Calu3 (cell line): ENCODE measurements around the gene CMYA5. TPM values are rescaled to one million over a fixed set of nuclear protein-coding genes. Genes with fewer than 3 reads are reported as not detected.

ENCODE experiments used
- BruUV-seq: library from RNA; stranded (reverse); fragments of 400-500 nt; replicated peaks from 2 replicates; lab custom pipeline; 2021; lab: Mats Ljungman, UMichigan
- CTCF ChIA-PET: fragments of 300-600 bp; sonication (Branson Sonifier 250); formaldehyde crosslinking; loops from one replicate; lab custom pipeline; 2022; ENCODE audit warnings: antibody characterized with exemption; lab: Charles Lee
- DNase-seq: peaks from one replicate; pipeline ENCODE4 v3.0.0; 2022
- H3K27ac Mint-ChIP-seq: one replicate; pipeline ENCODE4 v1.8.0; 2022; ENCODE audit warnings: mixed read lengths; ENCODE audit not compliant: unreplicated experiment
- H3K27me3 Mint-ChIP-seq: one replicate; pipeline ENCODE4 v1.8.0; 2022; ENCODE audit warnings: mixed read lengths; ENCODE audit not compliant: unreplicated experiment
- H3K36me3 Mint-ChIP-seq: one replicate; pipeline ENCODE4 v1.8.0; 2022; ENCODE audit warnings: mild to moderate bottlenecking, moderate library complexity, mixed read lengths; ENCODE audit not compliant: insufficient read depth, unreplicated experiment
- H3K4me1 Mint-ChIP-seq: one replicate; pipeline ENCODE4 v1.8.0; 2022; ENCODE audit warnings: mild to moderate bottlenecking, low read depth, mixed read lengths; ENCODE audit not compliant: unreplicated experiment
- H3K4me3 Mint-ChIP-seq: one replicate; pipeline ENCODE4 v1.8.0; 2022; ENCODE audit warnings: mild to moderate bottlenecking, low read depth, moderate library complexity, mixed read lengths; ENCODE audit not compliant: unreplicated experiment
- H3K9me3 Mint-ChIP-seq: one replicate; pipeline ENCODE4 v1.8.0; 2022; ENCODE audit warnings: low read depth, mixed read lengths; ENCODE audit not compliant: unreplicated experiment
- CTCF ChIP-seq: fragments of 200-600 bp; IDR thresholded peaks from one replicate; pipeline ENCODE4 v1.8.0; 2022; ENCODE audit warnings: antibody characterized with exemption; ENCODE audit not compliant: unreplicated experiment
- intact Hi-C: fragments of 100-400 bp; cut with micrococcal nuclease; formaldehyde crosslinking; loops from one replicate; pipeline ENCODE4 v1.10.0; 2022; ENCODE audit not compliant: unreplicated experiment
- total RNA-seq: library from RNA; stranded (reverse); gene quantifications from 2 replicates; pipeline ENCODE4 v1.2.3, GENCODE V29; 2022

Gene CMYA5
- total RNA-seq, 1 experiment from 2014 or later = 3.3 TPM

- H3K27ac Mint-ChIP-seq = no peak overlapping the region
- CTCF ChIA-PET = interaction anchor here (0.9 kb wide), 1 partner anchor 9 kb away, joined by 3 read pairs; no protein-coding TSS in a partner anchor
- TF ChIP-seq CTCF = no peak
- no peaks in the 10 kb centered on the region for H3K9me3 Mint-ChIP-seq
- no TSS peak for BruUV-seq
- no peak for DNase-seq
- no peaks in the 10 kb centered on the region for H3K36me3 Mint-ChIP-seq
- peaks cover 36% of the 10 kb centered on the region for H3K27me3 Mint-ChIP-seq
- H3K4me3 Mint-ChIP-seq = no peak overlapping the region
- no peaks in the 10 kb centered on the region for H3K4me1 Mint-ChIP-seq
- intact Hi-C loops = no loop called here
These were observed 150.7 kb downstream of the CMYA5 start for GRCh38 chr5:79840084-79840990.

DNA sequence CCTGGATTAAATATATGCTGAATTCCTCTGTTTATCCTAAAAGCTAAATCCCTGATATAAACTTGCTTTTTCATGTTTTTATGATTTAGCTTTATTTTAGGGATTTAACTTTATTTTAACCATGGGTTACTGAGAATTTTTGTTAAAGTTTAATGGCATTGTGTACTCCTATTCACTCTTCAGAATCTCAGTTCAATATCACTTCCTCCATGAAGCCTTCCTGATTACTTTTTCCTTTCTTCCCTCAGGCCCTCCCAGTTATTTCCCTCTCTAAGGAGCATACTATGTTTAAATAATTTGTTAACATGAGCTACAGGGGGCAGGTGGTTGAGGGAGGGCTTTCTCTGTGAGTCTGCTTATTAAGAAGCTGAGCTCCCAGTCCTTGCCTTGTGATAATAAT is 151.5 kb downstream of the CMYA5 start:
- H3K4me1 Mint-ChIP-seq = no peaks in the 10 kb centered on the region
- H3K9me3 Mint-ChIP-seq = no peaks in the 10 kb centered on the region
- DNase-seq = no peak
- no TSS peak for BruUV-seq
- no peak overlapping the region for H3K4me3 Mint-ChIP-seq
- TF ChIP-seq CTCF = no peak
- intact Hi-C loops = no loop called here
- H3K27me3 Mint-ChIP-seq = peaks cover 36% of the 10 kb centered on the region
- H3K27ac Mint-ChIP-seq = no peak overlapping the region
- H3K36me3 Mint-ChIP-seq = no peaks in the 10 kb centered on the region
- CTCF ChIA-PET = interaction anchor here (0.9 kb wide), 1 partner anchor 10 kb away, joined by 3 read pairs; no protein-coding TSS in a partner anchor

DNA sequence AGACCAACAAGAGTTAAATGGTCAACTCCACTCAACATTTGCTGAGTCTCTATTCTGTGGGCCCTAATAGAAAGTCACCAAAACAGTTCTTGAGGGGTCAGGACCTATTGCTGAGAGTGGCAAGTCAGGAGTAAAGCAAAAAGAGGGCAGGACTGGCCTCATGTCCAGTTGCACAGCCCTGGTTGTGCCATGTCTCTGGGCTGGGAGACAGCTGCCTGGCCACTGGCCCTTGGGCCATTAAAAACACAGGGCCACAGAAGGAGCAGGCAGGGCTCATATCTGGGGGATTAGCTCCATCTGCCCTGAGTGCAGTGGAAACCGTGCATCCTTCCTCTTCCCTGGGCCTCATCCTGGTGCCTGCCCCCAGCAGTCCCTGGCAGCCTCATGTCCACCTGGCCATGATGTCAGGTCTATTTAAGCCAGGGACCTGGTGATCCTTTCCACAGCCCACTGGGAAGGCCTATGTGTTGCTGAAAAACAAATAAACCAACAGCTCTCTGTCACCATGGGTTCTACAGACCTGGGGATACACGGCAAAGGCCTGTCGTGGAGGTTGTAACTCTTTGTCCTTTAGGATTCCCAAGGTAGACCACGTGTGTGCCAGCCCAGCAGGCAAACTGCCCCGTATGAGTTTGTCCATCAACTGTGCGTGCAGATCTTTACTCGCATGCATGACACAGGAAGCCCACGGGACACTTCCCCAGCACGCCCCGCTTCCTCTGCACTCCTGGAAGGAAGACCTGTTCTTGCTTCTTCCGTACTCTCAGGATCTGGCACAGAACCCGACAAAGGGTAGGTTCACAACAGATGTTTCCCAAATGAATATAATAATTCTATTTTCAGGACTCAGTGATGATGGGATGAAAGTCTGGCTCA is 152.6 kb downstream of the CMYA5 start:
- Mint-ChIP-seq H3K36me3 (no peaks in the 10 kb centered on the region), H3K4me3 (no peak overlapping the region), H3K27ac (no peak overlapping the region), H3K27me3 (peaks cover 39% of the 10 kb centered on the region), H3K9me3 (no peaks in the 10 kb centered on the region), H3K4me1 (no peaks in the 10 kb centered on the region)
- intact Hi-C loops = no loop called here
- no TSS peak for BruUV-seq
- no peak for TF ChIP-seq CTCF
- CTCF ChIA-PET = no interaction called here
- DNase-seq = no peak

DNA sequence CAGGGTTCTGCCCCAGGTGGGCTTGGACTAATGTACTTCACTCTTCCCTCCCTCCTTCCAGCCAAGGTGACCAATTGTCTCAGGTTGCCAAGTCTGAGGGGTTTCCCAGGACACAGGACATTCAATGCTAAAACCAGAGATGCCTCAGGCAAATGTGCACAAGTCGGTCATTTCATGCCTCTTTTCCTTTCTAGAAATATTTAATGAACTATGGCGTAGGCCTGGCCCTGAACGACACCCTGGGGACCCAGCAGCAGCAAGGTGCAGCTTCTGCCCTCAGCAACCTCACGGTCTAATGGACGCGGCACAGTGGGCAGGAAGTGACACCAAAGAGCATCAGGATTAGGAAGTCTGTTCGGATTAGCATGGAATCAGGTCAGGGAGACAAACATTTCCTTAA is 153.4 kb downstream of the CMYA5 start:
- BruUV-seq = no TSS peak
- H3K27me3 Mint-ChIP-seq = peaks cover 47% of the 10 kb centered on the region
- no peaks in the 10 kb centered on the region for H3K9me3 Mint-ChIP-seq
- no peaks in the 10 kb centered on the region for H3K4me1 Mint-ChIP-seq
- CTCF ChIA-PET = no interaction called here
- H3K27ac Mint-ChIP-seq = no peak overlapping the region
- H3K36me3 Mint-ChIP-seq = no peaks in the 10 kb centered on the region
- no peak for TF ChIP-seq CTCF
- intact Hi-C loops = no loop called here
- no peak overlapping the region for H3K4me3 Mint-ChIP-seq
- no peak for DNase-seq
